K562 (cell line): ENCODE results near the gene XIRP2. TPM values are rescaled to one million over a fixed set of nuclear protein-coding genes. Genes with fewer than 3 reads are reported as not detected.

ENCODE experiments used
- DDX20 ChIP-seq: fragments of 450-650 bp; IDR thresholded peaks from 2 replicates; pipeline ENCODE4 v1.6.1; 2016; ENCODE audit warnings: missing genetic modification characterization, low read depth, mild to moderate bottlenecking, missing compliant biosample characterization, moderate library complexity
- RBM34 ChIP-seq: fragments of 200-400 bp; formaldehyde crosslinking; IDR thresholded peaks from 2 replicates; pipeline ENCODE4 v1.6.1; 2018; ENCODE audit warnings: low read length, borderline replicate concordance; ENCODE audit not compliant: insufficient read depth
- RCOR1 ChIP-seq, 2 experiments: IDR thresholded peaks; 2 replicates each; pipeline ENCODE4 v1.6.1; 2012; ENCODE audit warnings: low read depth in 2 of 2, low read length in 2 of 2, borderline replicate concordance in 1 of 2, improper control_type of control experiment in 1 of 2
- SUPT5H ChIP-seq: fragments of 450-650 bp; IDR thresholded peaks from 2 replicates; pipeline ENCODE4 v1.6.1; 2016
- TFAM ChIP-seq: fragments of 250-450 bp; sonication (Bioruptor Pico); conservative IDR thresholded peaks from 2 replicates; pipeline ENCODE4 v1.5.0; 2021; ENCODE audit warnings: mild to moderate bottlenecking, moderate library complexity
- ZC3H11A ChIP-seq: IDR thresholded peaks from 2 replicates; pipeline ENCODE4 v1.6.1; 2012; ENCODE audit warnings: low read depth, low read length, improper control_type of control experiment
- ZNF274 ChIP-seq: IDR thresholded peaks from 2 replicates; pipeline ENCODE4 v1.6.1; 2011; ENCODE audit warnings: low read depth, mild to moderate bottlenecking, low read length, moderate library complexity, borderline replicate concordance
- ZNF395 ChIP-seq: fragments of 200-800 bp; sonication (Bioruptor generic); IDR thresholded peaks from 2 replicates; pipeline ENCODE4 v1.6.1; 2017; ENCODE audit warnings: missing genetic modification characterization, missing compliant biosample characterization
- polyA plus RNA-seq, 8 experiments: library from polyadenylated mRNA; depleted of rRNA in 4 of 8; stranded (reverse) in 5 of 8; unstranded in 3 of 8; fragments of >200 nt; fragmentation: Nextera tagmentation in 2 of 8; fragmentation: Illumina TruSeq in 1 of 8; extraction: Ambion mirVana in 2 of 8; extraction: Trizol in 1 of 8; gene quantifications; 2 replicates each; pipeline versions ENCODE4 v1.2.1 to v1.2.3, GENCODE V29; 2011 to 2014; ENCODE audit warnings: inconsistent platforms in 1 of 8, missing spikeins in 1 of 8
- total RNA-seq, 7 experiments: library from RNA; depleted of rRNA in 6 of 7; stranded (reverse); fragments of >200 nt in 6 of 7; fragmentation: Illumina TruSeq in 2 of 7; extraction: Trizol in 2 of 7; gene quantifications; 2 replicates each; pipeline versions ENCODE4 v1.2.1 to v1.2.3, GENCODE V29; 2011 to 2021; ENCODE audit warnings: low replicate concordance in 1 of 7
- TF ChIP-seq, protein P1 (sequence below): fragments of 450-650 bp; IDR thresholded peaks from 2 replicates; pipeline ENCODE4 v1.7.1; 2018; ENCODE audit warnings: mild to moderate bottlenecking, low read depth; ENCODE audit not compliant: partially characterized antibody
- TF ChIP-seq, protein P2 (sequence below): fragments of 450-650 bp; IDR thresholded peaks from one replicate; pipeline ENCODE4 v1.6.1; 2018; ENCODE audit warnings: mild to moderate bottlenecking, moderate library complexity; ENCODE audit not compliant: partially characterized antibody
- TF ChIP-seq, protein P3 (sequence below), 2 experiments: fragments of 450-650 bp; conservative IDR thresholded peaks; 2 replicates each; pipeline ENCODE4 v1.6.1; 2017; ENCODE audit warnings: mild to moderate bottlenecking in 2 of 2, moderate library complexity in 2 of 2
- TF ChIP-seq, protein P4 (sequence below): sonication (generic); IDR thresholded peaks from 2 replicates; pipeline ENCODE4 v1.6.1; 2016

The XIRP2 gene
- total and polyA plus RNA-seq, 9 of the 15 experiments (the other 6 are each of a cell fraction or from before 2014, with no cell fraction given) = 0.04 to 0.10 (median 0.04) TPM; not detected in 2

GRCh38 chr2:167258712-167259111, 370.4 kb downstream of the XIRP2 start (continued):
- TF ChIP-seq ZNF395 (CRISPR knock-in tag) = no peak
- TF ChIP-seq, protein P1, sequence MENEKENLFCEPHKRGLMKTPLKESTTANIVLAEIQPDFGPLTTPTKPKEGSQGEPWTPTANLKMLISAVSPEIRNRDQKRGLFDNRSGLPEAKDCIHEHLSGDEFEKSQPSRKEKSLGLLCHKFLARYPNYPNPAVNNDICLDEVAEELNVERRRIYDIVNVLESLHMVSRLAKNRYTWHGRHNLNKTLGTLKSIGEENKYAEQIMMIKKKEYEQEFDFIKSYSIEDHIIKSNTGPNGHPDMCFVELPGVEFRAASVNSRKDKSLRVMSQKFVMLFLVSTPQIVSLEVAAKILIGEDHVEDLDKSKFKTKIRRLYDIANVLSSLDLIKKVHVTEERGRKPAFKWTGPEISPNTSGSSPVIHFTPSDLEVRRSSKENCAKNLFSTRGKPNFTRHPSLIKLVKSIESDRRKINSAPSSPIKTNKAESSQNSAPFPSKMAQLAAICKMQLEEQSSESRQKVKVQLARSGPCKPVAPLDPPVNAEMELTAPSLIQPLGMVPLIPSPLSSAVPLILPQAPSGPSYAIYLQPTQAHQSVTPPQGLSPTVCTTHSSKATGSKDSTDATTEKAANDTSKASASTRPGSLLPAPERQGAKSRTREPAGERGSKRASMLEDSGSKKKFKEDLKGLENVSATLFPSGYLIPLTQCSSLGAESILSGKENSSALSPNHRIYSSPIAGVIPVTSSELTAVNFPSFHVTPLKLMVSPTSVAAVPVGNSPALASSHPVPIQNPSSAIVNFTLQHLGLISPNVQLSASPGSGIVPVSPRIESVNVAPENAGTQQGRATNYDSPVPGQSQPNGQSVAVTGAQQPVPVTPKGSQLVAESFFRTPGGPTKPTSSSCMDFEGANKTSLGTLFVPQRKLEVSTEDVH = no peak
- TF ChIP-seq RBM34 = no peak
- TF ChIP-seq ZC3H11A = no peak
- TF ChIP-seq, protein P2, sequence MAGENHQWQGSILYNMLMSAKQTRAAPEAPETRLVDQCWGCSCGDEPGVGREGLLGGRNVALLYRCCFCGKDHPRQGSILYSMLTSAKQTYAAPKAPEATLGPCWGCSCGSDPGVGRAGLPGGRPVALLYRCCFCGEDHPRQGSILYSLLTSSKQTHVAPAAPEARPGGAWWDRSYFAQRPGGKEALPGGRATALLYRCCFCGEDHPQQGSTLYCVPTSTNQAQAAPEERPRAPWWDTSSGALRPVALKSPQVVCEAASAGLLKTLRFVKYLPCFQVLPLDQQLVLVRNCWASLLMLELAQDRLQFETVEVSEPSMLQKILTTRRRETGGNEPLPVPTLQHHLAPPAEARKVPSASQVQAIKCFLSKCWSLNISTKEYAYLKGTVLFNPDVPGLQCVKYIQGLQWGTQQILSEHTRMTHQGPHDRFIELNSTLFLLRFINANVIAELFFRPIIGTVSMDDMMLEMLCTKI = no peak
- no peak for TF ChIP-seq SUPT5H
- TF ChIP-seq DDX20 (tag) = no peak
- TF ChIP-seq RCOR1 (IDR thresholded peaks at IDR 0.05; ENCODE audit: borderline replicate concordance in 1 of 2, low read depth in 2 of 2, low read length in 2 of 2) = no peak
- TF ChIP-seq TFAM (CRISPR knock-in tag) = no peak
- TF ChIP-seq, protein P3, sequence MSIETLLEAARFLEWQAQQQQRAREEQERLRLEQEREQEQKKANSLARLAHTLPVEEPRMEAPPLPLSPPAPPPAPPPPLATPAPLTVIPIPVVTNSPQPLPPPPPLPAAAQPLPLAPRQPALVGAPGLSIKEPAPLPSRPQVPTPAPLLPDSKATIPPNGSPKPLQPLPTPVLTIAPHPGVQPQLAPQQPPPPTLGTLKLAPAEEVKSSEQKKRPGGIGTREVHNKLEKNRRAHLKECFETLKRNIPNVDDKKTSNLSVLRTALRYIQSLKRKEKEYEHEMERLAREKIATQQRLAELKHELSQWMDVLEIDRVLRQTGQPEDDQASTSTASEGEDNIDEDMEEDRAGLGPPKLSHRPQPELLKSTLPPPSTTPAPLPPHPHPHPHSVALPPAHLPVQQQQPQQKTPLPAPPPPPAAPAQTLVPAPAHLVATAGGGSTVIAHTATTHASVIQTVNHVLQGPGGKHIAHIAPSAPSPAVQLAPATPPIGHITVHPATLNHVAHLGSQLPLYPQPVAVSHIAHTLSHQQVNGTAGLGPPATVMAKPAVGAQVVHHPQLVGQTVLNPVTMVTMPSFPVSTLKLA (conservative IDR thresholded peaks at IDR 0.05) = no peak
- TF ChIP-seq ZNF274 = no peak
- TF ChIP-seq, protein P4, sequence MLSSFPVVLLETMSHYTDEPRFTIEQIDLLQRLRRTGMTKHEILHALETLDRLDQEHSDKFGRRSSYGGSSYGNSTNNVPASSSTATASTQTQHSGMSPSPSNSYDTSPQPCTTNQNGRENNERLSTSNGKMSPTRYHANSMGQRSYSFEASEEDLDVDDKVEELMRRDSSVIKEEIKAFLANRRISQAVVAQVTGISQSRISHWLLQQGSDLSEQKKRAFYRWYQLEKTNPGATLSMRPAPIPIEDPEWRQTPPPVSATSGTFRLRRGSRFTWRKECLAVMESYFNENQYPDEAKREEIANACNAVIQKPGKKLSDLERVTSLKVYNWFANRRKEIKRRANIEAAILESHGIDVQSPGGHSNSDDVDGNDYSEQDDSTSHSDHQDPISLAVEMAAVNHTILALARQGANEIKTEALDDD = no peak
